Measurements from ENCODE around the gene DHRS3.
"Not testable (repeated sequence)": the region's sequence is repeated elsewhere in the genome, so short reads cannot be mapped to it uniquely, and the experiment has no call there.

DHRS3 gene

DNA sequence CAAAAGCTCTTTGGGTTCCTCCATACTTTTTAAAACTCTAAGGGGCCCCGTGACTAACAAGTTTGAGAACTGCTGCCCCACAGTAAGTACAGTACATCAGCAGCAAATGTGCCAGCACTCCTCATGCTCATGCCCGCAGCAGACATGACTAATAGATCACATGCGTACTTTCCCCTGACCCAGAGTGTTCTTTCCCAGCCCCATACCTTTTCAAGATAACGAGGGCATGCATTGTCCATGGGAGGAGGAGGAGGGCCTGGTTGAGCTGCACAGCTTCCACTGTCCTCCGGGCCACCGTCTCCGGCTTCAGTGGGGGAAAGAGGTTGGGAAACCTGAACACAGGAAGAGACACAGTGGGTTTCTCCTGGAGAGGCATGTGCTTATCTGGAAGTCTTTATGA is 45.5 kb downstream of the DHRS3 start:
- DNase-seq = no peak

DNA sequence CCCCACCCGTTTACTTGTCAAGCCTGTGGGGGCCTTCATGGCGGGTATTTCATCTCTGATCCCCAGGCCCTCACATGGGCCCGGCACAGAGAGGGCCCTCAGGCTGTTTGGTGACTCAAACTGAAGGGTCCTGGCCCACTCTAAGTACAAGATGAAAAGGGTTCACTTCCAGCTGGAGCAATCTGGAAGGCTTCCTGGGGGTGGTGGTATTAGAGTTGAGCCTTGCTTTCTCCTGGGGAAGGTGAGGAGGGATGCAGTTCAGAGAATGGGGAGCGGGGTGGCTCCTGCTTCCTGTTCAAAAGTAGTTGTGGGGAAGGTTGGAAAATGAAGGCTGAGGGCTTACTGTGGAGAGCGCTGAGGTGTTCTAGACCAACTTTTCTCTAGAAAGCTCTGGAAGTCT is 47.7 kb downstream of the DHRS3 start:
- no peak for DNase-seq

DNA sequence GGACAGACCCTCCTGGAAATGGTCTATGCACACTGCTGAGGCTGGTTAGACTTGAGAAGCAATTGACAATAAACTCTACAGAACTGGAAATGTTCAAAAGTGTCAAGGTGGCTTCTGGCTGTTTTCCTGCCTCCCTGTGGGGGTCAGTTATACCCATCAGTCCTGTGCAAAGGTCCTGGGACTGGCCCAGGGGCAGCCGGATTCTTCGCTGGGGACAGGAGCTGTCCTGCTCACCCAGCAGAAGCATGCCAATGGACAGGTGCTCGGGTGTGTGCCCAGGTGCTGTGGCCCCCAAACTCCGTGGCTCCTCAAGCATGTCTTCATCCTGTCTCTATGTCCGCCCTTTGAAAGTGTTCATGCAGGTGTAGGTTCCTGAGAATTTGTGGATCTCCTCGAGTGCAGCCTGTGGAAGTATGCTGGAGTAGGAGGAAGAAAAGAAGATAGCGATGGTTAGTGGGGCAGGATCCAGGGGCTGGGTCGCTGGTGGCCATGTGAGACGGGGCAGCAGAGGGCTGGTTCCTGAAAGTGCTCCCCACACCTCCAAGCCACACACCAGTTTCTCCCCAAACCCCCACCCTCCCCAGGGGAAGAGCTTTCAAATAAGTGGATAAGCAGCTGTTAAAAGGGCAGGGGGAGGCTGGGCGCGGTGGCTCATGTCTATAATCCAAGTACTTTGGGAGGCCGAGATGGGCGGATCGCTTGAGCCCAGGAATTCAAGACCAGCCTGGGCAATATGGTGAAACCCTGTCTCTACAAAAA is 49.8 kb downstream of the DHRS3 start:
- no peak for DNase-seq

DNA sequence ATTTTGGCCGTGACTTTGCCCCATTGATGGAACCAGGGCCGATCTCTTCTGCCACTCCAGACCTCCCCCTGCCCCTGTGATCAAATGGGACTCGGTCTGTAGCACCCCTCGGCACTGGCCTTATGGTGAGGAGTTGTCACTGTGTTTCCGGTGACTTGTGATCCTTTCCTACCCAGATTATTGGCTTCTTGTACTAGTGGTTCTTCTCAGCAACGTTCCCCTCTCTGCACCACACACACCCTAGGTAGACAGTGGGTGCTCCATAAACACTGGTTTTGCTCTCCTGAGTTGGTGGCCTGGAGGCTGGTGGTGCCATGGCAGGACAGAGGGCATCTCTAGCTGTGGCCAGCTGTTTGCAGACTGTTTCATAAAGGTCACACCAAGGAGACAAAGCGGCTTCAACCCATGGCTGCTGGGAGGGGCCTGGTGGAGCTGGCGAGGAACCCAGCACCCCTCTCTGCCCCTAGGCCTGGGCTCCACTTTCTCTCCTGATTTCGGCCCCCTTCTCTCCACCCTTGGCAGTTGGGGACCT is 50.7 kb downstream of the DHRS3 start:
- DNase-seq = no peak

DNA sequence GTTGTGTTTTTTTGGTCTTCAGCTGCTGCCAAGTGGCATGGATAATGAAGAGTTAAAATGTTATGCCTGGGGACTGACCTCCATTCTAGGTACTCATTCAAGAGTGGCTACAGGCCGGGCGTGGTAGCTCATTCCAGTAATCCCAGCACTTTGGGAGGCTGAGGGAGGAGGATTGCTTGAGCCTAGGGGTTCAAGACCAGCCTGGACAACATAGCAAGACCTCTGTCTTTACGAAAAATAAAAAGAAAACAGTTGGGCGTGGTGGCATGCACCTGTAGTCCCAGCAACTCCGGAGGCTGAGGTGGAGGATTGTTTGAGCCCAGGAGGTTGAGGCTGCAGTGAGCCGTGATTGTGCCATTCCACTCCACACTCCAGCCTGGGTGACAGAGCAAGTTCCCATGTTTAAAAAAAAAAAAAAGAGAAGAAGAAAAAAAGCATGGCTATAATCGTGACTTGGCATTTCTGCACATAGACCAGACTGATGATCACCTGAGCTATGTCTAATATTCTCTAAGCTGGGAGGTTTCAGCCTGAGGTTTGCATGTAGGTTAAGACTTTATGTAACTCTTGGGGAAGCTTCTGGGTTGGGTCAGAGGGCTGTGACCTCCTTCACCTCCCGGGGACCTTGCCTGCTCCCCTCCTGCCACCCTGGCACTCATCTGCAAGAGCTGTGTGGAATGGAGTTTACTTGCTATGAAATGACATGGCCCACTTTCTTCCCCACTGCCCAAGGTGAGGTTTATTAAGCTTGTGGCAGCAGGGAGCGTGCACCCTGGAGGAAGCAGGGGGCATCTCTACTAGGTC is 51.3 kb downstream of the DHRS3 start:
- DNase-seq = no peak

DNA sequence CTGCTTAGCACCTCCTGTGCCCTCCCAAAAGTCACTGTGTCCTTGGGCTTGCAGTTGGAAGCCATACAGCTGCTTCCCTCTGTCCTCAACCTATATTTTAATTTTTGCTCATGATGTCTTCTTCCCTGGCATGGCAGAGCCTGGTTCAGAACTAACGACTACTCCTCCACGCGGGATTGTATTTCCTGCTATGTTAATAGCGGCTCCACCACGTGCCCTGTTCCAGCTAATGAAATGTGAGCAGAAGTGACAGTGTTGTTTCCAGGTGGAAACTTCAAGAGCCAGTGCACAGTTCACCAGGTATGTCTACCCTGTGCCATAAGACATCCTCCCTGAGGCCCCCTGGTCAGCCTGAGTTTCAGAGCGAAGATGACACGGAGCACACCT is 52.1 kb downstream of the DHRS3 start:
- no peak for DNase-seq

DNA sequence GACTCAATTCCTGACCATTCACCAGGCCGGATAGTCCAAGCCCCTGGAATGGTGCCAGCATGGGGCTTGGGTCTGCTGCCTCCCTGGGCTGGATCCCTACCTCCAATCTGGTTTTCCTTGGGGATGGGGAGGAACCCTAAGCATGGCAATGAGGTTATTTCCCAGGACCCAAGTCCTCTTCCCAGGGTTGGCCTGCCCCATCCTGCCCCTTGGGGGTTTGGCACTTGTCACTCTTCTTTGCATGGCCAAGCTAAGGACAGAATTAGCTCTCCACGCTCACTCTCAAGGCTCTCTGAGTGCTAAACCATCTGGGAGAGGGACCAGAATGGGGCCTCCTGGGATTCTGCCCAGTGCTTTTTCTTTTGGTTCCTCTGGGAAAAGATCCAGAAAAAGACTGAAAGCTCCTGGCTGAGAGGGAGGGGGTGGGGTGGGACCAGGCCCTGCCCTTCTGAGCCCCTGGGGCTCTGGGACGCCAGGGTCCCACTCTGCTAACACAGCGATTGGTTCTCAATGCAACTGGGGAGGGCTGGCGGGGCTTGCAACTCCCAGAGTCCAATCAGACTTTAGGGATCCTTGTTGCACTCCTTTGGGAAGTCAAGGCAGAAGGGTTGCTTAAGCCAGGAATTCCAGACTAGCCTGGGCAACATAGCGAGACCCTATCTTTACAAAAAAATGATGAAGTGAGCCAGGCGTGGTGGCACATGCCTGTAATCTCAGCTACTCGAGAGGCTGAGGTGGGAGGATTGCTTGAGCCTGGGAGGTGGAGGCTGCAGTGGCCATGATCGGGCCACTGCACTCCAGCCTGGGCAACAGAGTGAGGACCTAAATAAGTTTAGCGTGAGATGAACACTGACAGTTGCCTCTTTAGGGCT is 52.7 kb downstream of the DHRS3 start:
- DNase-seq = no peak

DNA sequence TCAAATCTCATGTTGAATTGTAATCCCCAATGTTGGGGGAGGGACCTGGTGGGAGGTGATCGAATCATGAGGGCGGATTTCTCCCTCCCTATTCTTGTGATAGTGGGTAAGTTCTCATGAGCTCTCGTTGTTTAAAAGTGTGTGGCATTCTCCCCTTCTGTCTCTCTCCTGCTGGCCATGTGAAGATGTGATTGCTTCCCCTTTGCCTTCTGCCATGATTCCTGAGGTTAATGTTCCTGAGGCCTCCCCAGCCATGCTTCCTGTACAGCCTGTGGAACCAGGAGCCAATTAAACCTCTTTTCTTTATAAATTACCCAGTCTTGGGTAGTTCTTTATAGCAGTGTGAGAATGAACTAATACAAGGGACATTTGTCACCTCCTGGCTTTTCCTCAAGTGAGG is 53.8 kb downstream of the DHRS3 start:
- DNase-seq = not testable (repeated sequence)

DNA sequence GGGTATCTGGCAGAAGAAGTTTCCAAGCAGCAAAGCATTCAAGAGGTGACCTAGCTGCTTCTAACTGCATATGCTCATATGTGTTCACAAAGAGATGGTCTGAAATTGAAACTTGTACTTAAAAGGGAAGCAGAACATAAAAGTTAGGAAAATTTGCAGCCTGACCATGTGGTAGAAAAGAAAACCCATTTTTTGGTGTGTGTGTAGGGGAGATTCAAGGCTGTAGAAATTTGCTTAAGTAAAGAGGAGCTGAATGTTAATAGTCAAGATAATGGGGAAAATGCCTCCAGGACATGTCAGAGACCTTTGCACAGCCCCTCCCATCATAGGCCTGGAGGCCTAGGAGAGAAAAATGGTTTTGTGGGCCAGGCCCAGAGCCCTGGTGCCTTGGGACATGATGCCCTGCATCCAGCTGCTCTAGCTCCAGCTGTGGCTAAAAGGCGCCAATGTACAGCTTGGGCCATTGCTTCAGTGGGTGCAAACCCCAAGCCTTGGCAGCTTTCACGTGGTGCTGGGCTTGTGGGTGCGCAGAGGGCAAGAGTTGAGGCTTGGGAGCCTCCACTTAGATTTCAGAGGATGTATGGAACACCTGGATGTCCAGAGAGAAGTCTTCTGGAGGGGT is 54.9 kb downstream of the DHRS3 start:
- DNase-seq = no peak

DNA sequence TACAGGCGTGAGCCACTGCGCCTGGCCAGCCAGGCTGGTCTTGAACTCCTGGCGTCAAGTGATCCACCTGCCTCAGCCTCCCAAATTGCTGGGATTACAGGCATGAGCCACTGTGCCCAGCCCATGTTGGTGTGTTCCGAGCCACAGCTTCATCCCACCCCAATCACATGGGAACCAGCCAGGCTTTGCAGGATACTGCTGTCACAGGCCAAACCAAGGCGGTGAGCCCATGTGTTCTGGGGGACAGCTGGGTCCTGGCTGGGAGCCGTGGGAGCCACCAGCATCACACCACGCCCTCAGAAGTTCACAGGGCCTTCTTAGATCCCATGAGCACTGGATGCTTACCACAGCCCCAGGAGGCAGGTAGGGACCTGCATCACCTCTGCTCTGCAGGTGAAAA is 56.9 kb downstream of the DHRS3 start:
- DNase-seq = no peak

DNA sequence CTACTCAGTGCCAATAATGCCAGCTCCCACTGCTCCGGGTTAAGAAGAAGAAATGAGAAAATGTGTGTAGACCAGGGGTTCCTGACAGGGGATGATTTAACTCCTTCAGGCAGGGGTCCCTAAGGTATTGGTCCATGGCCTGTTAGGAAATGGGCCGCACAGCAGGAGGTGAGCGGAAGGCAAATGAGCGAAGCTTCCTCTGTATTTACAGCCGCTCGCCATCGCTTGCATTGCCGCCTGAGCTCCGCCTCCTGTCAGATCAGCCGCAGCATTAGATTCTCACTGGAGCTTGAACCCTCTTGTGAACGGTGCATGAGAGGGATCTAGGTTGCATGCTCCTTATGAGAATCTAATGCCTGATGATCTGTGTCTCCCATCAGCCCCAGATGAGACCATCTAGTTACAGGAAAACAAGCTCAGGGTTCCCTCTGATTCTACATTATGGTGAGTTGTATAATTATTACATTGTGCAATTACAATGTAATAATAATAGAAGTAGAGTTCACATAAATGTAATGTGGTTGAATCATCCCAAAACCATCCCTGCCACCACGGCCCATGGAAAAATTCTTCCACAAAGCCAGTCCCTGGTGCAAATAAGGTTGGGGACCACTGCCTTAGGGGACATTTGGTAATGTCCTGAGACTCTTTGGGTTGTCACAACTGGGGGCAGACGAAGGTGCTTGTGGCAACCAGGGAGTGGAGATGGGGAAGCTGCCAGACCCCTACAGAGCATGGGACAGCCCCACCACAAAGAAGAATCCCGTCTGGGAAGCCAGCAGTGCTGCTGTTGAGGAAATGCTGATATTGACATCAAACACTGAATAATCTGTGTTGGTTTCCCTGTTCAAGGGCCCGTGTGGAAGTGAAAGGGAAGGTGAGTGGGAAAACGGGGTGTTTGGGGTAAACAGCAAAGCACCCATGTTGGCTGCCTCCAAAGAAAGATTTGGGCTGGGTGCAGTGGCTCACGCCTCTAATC is 60.8 kb downstream of the DHRS3 start:
- no peak for DNase-seq

DNA sequence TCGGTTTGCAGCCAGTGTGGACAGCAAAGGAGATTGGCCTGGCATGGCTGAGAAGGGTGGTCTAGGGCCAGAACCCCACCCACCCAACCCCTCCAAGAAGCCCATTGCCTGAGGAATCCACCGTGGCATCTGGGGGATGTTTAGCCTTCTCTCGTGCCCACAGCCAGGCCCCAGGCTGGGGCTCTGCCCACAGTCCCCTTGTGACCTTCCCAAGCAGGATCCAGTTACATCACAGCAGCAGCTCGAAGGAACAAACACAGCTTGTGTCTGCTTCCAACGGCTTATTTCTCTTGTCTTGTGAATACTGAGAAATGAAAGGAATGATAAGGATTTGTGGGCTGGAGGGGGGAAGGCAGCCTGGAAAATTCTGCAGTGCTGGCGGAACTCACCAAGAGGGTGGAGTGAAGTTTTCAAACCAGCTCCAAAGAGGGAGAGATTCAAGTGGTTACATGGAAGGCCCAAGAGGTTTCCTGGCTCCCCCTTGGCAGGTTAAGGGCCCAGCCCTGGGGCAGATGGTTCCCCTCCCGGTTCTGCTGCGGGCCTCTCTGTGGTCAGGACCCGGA is 61.6 kb downstream of the DHRS3 start:
- no peak for DNase-seq

DNA sequence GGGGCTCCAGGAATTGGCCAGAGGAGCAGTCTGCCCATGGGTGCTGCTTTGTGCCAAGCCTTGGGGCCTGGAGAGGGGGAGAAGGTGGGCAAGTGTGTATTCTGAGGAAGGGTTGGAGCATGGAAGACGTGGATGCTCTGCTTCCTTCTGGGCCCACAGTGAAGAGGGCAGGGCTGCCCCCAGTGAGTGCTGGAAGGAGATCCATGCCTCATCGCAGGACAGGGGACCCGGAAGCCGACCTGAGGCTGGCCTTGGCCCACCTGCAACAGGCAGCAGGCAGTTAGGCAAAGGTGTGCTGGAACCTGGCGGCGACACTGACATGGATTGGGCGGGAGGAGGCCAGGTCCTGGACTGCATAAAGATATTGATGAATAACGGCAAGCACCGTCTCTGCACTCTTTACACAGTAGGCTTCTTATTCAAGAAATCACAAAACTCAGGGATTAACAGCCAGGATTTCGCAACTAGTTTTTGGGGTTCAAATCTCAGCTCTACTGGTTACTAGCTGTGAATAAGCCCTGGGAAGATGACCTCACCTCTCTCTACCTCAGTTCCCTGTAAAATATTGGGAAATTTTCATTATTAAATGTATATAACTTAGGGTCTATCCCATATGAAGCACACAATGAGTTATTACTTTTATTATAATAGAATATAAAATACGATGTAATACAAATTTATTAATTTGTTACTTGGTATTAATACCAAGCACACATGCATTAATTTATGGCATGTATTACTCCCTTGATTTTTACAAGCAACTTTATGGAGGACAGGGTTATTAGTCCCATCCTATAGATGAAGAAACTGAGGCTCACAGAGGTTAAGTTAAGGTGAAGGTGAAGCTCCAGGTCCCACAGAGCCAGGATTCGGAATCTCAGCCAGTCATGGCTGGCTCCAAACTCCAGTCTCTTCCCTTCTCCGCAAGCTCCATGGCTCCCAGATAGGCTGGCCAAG is 62.3 kb downstream of the DHRS3 start:
- DNase-seq = no peak

DNA sequence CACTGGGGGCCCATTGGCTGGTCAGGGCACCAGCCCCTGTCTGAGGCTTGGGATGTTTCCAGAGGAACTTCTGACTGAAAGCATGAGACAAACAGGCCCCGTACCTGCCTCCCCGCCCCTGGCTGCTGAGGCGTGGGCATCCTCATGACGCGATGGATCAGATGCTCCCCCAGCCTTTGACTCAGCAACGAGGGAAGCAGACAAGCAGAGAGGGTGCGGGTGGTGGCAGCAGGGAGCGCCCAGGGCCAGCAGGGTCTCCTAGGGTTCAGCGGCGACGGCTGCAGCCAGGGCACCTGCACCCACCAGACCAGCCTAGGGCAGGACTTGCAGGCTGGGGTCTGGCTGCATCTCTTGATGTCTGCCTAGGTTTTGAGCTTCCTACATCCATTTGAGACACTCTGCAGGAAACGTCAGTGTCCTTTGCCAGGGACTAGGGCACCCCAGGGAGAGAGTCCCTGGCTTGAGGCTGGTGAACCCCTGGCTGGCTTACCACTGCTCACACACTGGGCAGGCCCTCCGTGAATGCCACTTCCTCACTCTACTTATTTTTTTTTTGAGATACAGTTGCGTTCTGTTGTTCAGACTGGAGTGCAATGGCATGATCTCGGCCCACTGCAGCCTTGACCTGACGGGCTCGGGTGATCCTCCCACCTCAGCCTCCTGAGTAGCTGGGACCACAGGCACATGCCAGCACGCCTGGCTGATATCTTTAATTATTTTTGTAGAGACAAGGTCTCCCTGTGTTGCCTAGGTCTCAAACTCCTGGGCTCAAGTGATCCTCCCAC is 63.3 kb downstream of the DHRS3 start:
- no peak for DNase-seq

DNA sequence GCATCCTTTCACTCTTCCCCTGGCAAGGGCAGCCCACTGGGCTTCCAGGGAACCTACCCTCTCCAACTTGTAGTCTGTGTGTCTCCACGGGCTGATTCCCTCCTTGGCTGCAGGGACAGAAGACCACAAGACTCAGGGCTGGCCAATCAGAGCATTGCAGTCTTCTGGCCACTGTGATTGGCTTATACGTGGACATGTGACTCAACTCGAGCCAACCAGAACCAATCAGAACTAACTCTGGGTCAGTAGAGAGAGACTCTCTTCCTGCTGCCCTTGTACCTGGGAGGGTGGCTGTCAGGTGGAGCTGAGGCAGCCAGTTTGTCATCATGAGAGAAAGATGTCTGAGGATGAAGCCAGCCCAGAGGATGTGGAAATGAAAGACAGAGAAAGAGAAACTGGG is 64.0 kb downstream of the DHRS3 start:
- no peak for DNase-seq

DNA sequence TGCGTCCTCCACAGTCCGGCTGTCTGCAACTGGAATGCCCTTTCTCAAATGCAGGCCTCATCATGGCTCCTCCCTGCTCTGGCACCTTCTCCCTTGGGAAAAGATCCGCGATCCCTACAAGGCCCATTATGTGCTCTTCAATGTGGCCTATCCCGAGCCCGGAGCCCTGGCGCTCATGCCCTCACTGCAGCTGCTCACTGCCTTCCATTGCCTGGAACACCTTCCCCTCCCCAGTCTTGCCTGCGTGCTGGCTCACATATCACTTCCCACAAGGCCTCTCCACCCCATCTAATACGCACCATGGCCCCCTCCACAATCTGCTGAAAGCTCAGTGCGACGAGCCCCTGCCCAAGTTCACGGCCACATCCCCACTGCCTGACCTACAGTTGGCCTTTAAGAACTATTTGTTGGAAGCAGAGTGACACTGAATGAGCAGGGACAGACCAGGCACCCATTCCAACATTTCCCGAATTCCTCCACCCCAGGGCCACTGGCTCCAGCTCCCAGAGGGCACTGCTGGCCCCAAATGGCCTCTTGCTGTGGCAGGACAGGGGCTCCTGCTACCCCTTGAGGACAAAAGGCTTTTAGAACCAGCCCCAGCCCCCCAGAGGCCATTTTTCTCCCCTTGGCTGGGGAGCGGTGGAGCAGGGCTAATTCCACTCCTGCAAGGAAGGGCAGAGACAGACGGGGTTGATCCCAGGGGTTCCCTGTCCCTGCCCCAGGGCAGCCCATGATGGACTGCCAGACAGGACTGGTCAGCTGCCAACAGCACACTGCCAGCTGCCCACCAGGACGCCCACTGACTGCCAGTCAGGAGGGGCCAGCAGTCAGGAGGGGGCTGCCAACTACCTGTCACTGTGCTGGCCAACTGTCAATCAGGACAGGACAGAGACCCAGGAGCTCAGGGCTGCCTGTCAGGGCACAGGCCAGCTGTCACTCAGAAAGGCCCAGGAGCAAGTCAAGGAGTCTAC is 64.8 kb downstream of the DHRS3 start:
- no peak for DNase-seq

DNA sequence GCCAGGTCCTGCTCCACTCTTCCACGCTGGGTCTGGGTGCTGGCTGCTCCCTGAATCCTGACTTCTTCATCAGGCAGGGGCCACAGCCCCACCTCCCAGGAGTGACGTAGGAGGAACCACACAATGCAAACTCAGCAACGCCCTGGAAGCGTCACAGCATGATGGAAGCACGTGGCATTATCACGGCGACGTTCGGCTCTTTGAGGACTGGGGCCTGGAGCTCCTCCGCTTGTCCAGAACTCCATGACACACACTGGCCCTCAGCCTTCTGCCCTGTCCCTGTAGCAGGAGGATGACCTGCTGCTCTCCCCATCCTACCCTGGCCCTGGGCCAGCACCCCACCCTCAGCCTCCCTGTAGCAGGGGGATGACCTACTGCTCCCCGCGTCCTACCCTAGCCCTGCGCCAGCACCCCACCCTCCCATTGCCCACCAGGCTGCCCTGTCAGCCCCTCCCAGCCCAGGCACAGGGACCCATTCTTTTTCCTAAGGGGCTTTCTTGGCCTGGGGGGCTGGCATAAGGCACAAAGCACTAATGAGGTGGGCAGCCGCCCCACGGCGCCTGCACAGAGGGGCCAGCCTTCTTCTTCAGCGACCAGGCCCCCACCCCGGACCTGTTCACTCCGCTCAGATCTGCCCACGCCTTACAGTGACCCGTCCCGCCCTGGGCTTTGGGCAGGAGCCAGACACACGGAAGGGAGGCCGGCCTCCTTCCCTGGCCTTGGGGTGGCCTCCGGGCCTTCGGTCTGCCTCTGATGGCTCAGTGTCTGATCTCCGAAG is 65.7 kb downstream of the DHRS3 start:
- no peak for DNase-seq
